Measurements from ENCODE around the gene REM1. TPM values are rescaled to one million over a fixed set of nuclear protein-coding genes. Genes with fewer than 3 reads are reported as not detected.
"Not testable (repeated sequence)": the region's sequence is repeated elsewhere in the genome, so short reads cannot be mapped to it uniquely, and the experiment has no call there.

The REM1 gene
- total RNA-seq, 2 donors from 2014 or later = 0.66 to 1.0 TPM

DNA sequence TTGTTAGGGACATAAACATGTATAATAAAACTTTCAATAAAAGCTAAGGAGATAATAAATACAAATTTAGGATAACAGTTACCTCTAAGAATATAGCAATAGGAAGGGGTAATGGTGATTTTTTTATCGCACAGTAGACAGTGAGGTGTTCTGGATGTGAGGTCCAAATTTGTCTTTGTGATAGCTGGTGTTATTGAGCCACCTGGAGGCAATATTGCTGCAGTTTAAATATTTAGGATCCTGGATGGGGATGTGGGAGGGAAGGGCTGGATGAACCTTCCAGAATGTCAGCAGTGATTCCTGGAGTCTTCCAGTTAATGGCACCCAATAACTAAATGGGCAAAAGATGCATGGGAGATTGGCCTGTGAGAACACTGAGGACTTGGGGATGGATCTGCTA, 20.7 kb upstream of the REM1 start:
- intact Hi-C loops (cut with DNase I) = no loop called here

DNA sequence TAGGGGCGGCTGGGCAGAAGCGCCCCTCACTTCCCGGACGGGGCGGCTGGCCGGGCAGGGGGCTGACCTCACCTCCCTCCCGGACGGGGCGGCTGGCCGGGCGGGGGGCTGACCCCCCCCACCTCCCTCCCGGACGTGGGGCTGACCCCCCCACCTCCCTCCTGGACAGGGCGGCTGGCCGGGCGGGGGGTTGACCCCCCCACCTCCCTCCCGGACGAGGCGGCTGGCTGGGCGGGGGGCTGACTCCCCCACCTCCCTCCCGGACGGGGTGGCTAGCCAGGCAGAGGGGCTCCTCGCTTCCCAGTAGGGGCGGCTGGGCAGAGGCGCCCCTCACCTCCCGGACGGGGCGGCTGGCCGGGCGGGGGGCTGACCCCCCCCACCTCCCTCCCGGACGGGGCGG, 4.1 kb upstream of the REM1 start:
- H3K27me3 ChIP-seq; H3K4me3 ChIP-seq; DNase-seq; H3K9me3 ChIP-seq; intact Hi-C loops (cut with DNase I); H3K36me3 ChIP-seq (replicated peaks in 1 of 2; ENCODE audit: insufficient read depth in 1 of 2, low read depth in 2 of 2); H3K27ac ChIP-seq; ATAC-seq: not testable (repeated sequence)
- H3K4me1 ChIP-seq = peaks cover 11% of the 10 kb centered on the region
- no CpG with 5 or more reads among the region's 33 CpGs for WGBS, 2 donors

More for the DNA sequence above, 20.7 kb upstream of the REM1 start:
- ATAC-seq (no peak), DNase-seq (no peak)
- Histone ChIP-seq H3K4me3 (no peak overlapping the region), H3K27me3 (no peaks in the 10 kb centered on the region), H3K36me3 (replicated peaks in 1 of 2; ENCODE audit: insufficient read depth in 1 of 2, low read depth in 2 of 2) (no peaks in the 10 kb centered on the region), H3K4me1 (no peaks in the 10 kb centered on the region), H3K9me3 (no peaks in the 10 kb centered on the region), H3K27ac (no peak overlapping the region)
- TF ChIP-seq POLR2A (IDR thresholded peaks at IDR 0.05) = no peak
- TF ChIP-seq, protein P1, sequence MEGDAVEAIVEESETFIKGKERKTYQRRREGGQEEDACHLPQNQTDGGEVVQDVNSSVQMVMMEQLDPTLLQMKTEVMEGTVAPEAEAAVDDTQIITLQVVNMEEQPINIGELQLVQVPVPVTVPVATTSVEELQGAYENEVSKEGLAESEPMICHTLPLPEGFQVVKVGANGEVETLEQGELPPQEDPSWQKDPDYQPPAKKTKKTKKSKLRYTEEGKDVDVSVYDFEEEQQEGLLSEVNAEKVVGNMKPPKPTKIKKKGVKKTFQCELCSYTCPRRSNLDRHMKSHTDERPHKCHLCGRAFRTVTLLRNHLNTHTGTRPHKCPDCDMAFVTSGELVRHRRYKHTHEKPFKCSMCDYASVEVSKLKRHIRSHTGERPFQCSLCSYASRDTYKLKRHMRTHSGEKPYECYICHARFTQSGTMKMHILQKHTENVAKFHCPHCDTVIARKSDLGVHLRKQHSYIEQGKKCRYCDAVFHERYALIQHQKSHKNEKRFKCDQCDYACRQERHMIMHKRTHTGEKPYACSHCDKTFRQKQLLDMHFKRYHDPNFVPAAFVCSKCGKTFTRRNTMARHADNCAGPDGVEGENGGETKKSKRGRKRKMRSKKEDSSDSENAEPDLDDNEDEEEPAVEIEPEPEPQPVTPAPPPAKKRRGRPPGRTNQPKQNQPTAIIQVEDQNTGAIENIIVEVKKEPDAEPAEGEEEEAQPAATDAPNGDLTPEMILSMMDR (IDR thresholded peaks at IDR 0.05) = no peak
- 83 to 89% methylated on average over 1 of the region's 1 CpG for WGBS, 2 donors

DNA sequence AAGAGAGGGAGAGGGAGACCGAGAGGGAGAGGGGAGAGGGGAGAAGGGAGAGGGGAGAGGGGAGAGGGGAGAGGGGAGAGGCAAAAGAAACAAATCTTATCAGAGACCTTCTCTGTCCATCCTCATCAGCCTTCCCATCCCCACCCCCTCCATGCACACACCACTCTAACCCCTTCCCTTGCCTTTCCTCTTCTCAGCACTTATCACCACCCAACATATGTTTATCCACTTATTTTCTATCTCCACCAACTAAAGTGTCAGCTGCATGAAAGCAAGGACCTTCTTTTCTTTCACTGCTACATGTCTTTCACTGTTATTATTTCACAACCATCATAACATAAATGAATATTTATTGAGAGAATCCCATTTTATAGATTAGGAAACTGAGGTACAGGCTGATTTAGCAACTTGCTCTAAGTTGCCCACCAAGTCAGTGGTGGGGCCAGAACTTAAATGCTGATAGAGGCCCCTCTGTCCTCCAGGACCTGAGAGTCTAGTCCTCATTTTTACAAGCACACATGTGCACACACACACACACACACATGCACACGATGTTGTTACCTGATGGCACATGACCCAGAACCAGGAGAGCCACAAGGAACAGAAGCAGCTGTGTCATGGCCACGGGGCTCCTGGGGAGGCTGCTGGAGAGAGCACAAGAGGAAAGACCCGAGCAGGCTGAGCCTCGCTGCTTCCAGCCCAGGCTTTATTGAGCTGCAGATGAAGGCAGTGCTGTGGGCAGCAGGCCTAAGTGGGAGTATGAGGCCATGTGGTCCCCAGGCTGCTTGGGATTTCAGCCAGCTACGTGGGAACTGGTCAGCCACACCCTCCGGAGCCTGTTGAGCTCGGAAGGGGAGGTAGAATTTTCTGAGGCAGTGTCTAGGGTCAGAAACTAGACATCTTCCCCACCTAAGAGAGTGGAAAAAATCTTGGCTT, 2.4 kb upstream of the REM1 start:
- Histone ChIP-seq H3K9me3 (no peaks in the 10 kb centered on the region), H3K4me3 (no peak overlapping the region), H3K4me1 (peaks cover 11% of the 10 kb centered on the region), H3K27ac (no peak overlapping the region), H3K36me3 (replicated peaks in 1 of 2; ENCODE audit: insufficient read depth in 1 of 2, low read depth in 2 of 2) (no peaks in the 10 kb centered on the region), H3K27me3 (peaks cover 0 to 7% of the 10 kb centered on the region in 2 donors)
- intact Hi-C loops (cut with DNase I) = no loop called here
- ATAC-seq (no peak), DNase-seq (no peak)
- TF ChIP-seq, protein P1 (IDR thresholded peaks at IDR 0.05) = no peak
- WGBS, 2 donors = 56 to 62% methylated on average over 4 to 8 of the region's 8 CpGs

DNA sequence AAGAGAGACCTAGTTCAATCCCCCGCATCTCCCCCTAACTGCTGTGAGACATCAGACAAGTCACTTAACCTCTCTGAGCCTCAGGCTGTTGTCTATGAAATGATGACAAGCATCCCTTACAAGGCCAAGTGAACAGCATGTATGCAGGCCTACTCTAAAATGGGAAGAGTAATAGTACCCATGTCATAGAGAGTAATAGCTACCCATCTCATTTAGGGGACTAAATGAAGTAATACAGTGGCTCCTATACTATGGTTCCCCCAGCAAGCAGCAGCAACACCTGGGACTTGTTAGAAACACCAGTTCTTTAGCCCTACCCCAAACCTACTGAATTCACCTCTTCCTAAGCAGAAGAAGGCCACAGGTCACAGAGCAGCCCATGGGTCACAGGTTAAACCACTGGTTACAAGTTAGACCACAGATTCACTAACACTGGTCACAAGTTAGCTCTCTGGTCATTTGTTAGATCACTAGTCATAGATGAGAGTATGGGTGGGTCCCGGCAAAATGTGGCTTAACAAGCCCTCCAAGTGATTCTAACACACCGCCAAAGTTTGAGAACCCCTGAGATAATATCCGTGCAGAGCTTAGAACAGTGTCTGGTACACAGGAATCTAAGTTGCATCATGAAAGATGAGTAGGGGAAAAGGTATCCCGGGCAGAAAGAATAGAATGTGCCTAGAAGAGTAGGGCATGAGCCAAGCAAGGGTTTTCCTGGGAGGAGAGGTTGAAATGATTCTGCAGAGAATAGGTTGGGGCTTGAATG, 1.6 kb upstream of the REM1 start:
- TF ChIP-seq, protein P1 (IDR thresholded peaks at IDR 0.05) = no peak
- TF ChIP-seq POLR2A (IDR thresholded peaks at IDR 0.05) = no peak
- Histone ChIP-seq H3K27me3 (peaks cover 0 to 7% of the 10 kb centered on the region in 2 donors), H3K4me3 (no peak overlapping the region), H3K27ac (no peak overlapping the region), H3K9me3 (no peaks in the 10 kb centered on the region), H3K36me3 (replicated peaks in 1 of 2; ENCODE audit: insufficient read depth in 1 of 2, low read depth in 2 of 2) (no peaks in the 10 kb centered on the region), H3K4me1 (peaks cover 11% of the 10 kb centered on the region)
- intact Hi-C loops (cut with DNase I) = no loop called here
- 74 to 81% methylated on average over 5 of the region's 5 CpGs for whole genome bisulfite sequencing, 2 donors
- no peak for ATAC-seq
- no peak for DNase-seq

DNA sequence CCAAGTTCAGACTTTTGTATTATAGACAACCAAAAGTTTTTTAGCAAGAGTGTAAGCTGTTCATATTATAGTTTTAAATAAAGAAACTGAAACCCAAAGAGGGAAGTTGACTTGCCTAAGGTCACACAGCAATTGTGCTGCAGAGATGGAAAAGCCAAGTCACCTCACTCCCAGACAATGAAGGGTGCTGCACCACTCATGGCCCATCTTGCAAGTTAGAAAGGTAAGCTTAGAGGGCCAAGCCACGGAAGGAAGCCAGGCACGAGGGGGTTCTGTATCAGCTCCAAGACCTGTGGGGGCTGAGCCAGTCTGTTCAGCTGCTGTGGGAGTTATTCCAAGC, 1.0 kb upstream of the REM1 start:
- intact Hi-C loops (cut with DNase I) = no loop called here
- Histone ChIP-seq H3K27ac (no peak overlapping the region), H3K27me3 (peaks cover 0 to 7% of the 10 kb centered on the region in 2 donors), H3K9me3 (no peaks in the 10 kb centered on the region), H3K4me3 (no peak overlapping the region), H3K4me1 (peaks cover 11% of the 10 kb centered on the region), H3K36me3 (replicated peaks in 1 of 2; ENCODE audit: insufficient read depth in 1 of 2, low read depth in 2 of 2) (no peaks in the 10 kb centered on the region)
- WGBS, 2 donors = 35 to 83% methylated on average over 2 of the region's 2 CpGs
- DNase-seq (no peak), ATAC-seq (no peak)
- TF ChIP-seq, protein P1 (IDR thresholded peaks at IDR 0.05) = no peak
- no peak for TF ChIP-seq POLR2A (IDR thresholded peaks at IDR 0.05)

All from body of pancreas (tissue), 4 donors.